Activated CD8-positive, alpha-beta memory T cell treated with anti-CD3 and anti-CD28 coated beads for 1 hour (primary cell): Measurements from ENCODE around the gene PLK1.
"Not testable (repeated sequence)": the region's sequence is repeated elsewhere in the genome, so short reads cannot be mapped to it uniquely, and the experiment has no call there.

Experiments used
- DNase-seq, 2 donors: peaks; one replicate each; pipeline ENCODE4 v3.0.0-alpha.2; 2020; ENCODE audit warnings: low read depth in 1 of 2; ENCODE audit errors: extremely low read depth in 1 of 2

Gene PLK1

DNA sequence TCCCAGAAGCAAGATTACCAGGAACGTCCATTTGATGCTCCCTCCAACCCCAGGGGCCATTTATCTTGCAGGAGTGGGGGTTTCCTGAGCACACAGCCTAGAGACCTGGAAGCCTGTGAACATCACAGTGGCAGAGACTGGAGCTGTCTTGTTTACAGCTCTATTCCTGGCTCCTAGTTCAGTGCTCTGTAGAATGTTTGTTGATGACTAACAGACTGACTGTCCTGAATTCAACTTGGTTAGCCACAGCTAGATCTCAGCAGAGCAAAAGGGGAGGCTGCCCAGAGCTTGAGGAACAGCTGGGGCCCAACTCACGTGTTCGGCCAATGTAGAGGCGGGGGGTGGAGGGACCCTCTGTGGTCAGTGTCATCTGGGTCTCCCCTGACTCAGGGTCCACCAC is 27.8 kb downstream of the PLK1 start:
- no peak for DNase-seq

DNA sequence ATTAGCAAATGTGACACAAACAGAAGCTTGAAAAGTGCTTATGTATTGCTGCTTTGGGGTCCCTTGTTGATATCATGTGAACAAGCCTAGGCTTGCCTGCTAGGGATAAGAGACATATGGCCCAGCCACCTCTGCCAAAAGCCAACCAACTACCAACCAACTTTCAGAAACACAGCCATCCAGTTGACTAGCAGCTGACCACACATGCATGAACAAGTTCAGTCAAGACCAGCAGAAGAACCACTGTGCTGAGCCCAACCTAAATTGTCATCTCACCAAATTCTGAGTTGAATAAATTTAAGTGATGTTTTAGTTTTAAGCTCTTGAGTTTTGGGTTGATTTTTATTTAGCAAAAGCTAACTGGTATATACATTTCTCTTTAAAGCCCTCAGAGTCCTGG is 30.8 kb downstream of the PLK1 start:
- no peak for DNase-seq

DNA sequence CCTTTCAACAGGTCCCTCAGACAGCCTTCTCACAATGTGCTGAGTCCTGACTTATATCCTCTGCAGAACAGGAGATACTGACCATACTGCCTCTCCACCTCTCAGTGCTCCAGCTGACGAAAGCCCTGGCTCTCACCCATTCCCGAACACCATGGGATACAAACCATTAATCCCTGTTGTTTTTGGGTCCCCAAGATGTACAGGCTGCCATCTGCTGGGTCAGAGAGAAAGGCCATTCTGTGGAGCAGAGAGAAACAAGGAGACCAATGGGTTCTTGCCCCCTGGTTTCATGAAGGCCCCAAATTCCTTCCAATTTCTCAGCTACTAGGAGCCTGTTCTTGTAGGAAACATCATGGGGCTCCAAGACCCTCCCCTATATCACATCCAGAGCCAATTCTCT is 31.3 kb downstream of the PLK1 start:
- DNase-seq, result no peak

DNA sequence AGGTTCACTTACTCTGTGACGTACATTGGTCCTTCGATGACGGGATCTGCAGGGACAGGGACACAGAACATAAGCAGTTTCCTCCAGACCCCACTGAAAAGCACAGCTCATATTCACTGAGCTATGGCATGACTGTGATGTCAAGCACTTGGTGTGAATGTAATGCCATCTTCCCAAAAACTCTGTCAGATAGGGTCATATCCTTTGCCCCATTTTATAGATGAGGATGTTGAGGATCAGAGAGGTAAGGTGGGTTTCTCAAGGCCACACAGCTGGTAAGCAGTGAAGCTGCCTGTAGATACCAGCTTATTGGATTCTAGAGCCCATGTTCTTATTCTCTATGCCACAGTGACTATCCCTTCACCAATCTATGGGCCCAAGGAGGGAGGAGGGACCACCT is 31.8 kb downstream of the PLK1 start:
- no peak for DNase-seq

DNA sequence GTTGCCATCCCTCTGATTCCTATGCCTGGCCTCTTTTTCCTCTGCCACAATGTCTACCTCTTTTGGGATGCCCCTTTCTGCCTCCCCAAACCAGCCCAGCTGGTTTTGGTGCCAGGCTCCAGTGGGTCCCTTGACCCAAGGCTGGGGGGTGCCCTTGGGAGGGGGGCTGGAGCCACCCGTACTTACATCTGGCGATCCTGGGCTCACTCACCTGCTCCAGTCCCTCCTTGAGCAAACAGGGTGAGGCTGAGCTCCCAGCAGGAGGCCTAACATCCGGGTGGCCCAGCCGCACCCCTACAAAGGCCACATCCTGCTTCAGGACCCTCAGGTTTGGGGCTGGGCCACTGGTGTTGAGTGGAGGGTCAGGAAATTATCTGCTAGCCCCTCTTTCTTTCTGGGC is 33.1 kb downstream of the PLK1 start:
- DNase-seq, result no peak

DNA sequence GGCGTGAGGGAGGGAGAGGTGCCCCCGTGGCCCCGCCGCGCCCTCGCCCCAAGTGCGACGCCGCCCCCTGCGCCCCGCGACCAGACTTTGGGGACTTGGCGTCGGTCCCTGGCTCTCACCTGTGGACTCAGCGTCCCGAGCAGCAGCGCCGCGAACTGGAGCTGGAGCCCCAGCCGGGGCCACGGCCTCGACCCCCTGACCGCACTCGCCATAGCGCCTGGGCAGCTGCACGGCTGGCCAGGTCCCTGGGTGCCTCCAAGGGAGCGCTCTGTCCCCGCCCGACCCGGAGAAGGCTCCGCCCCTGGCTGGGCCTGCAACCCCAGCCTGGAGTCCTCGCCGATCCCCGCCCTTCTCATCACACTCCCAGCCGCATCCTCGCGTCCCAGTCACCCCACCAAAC is 34.3 kb downstream of the PLK1 start, which contains the start of gene ERN2:
ERN2 (minus strand) TSS at position 247 of the 400 bp plus-strand sequence; CDS start at position 212, 35 bp downstream.
- no peak for DNase-seq

DNA sequence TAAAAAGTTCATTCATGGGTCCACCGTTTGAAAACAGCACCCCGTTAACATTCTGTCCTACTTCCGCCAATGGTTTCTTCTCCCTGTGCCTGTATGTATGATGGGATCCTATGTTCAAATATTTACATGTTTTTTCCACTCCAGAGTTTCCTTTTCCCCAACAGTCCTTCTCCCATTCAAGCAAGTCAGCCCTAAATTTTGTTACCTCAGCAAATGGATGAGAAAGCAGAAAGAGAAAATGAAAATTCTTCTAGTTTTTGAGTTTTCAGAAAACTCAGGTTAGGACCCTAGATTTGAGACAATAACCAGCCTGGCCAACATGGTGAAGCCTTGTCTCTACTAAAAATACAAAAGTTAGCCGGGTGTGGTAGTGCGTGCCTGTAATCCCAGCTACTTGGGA is 37.8 kb downstream of the PLK1 start:
- no peak for DNase-seq

DNA sequence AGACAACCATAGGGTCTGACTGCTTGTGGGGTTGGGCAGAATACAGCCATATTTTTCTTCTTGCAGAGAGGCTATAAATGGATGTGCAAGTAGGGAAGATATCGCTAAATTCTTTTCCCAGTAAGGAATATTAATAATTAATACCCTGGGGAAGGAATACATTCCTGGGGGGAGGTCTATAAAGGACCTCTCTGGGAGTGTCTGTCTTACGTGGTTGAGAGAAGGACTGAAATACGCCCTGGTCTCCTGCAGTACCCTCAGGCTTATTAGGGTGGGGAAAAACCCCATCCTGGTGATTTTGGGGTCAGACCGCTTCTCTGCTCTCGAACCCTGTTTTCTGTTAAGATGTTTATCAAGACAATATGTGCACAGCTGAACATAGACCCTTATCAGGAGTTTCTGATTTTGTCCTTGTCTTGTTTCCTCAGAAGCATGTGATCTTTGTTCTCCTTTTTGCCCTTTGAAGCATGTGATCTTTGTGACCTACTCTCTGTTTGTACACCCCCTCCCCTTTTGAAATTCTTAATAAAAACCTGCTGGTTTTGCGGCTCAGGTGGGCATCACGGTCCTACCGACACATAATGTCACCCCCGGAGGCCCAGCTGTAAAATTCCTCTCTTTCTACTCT is 44.0 kb downstream of the PLK1 start:
- DNase-seq, result not testable (repeated sequence)

DNA sequence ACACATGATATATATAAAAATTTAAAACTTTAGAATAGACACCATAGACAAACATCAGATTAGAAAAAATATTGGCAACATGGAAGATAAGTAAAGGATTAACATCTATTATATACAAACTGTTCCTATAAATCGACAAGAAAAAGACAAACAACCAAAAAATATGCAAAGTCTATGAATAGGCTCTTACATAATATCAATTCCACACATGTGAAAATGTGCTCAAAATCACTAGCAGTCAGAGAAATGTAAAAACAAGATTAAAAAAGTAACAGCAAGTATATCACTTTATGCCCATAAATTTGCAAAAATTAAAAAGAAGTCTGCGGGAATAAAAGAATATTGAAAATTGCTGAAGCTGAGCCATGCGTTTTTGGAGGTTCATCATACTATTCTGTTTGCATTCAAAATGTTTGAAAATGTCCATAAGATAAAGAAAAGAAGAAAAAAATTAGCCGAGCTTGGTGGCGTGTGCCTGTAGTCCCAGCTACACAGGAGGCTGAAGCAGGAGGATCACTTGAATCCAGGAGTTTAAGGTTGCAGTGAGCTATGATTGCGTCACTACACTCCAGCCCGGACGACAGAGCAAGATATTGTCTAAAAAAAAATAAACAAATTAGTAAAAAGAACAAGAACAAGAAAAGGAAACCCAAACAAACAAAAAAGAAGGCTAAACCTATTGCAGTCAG is 45.6 kb downstream of the PLK1 start:
- DNase-seq, result no peak

DNA sequence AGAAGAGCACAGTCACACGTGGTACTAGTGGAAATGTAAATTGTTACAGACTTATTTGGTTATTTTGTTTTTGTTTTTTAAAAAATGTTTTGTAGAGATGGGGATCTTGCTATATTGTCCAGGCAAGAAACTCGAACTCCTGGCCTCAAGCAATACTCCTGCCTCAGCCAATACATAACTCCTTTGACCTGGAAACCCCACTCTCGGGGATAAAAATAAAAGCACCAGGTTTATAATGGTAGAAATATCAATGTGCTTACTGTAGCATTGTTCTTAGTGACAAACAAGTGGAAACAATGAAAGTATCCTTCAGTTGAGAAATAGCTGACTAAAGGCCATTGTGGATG is 46.1 kb downstream of the PLK1 start:
- DNase-seq, result no peak

DNA sequence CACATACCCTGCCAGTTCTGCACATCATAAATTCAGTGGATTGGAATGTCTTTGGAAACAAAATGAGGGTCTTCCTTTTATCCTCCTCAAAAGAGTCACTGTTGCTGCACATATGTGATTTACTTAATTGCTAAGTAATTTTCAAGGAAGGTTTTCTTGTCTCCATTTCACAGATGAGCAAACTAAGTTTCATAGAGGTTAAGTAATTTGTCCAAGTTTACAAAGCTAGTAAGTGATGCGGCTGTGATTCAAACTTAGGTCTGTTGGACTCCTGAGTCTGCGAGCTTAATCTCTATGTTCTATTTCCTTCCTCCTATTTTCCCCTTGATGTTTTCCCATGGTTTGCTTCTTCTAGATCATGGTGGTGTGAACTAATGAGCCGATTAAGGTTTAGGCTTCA is 48.0 kb downstream of the PLK1 start:
- no peak for DNase-seq

DNA sequence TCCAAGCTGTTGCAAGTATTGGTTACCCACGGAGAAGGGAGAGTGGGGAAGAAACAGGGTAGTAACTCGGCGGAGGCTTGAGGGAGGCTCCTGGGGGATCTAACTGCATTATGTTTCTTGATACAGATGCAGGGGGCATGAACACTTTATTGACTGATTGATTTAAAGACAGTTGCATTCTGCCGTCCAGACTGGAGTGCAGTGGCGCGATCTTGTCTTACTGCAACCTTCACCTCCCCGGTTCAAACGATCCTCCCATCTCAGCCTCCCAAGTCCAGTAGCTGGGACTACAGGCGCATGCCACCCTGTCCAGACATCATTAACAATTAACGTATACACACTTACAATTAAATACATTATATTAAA is 49.4 kb downstream of the PLK1 start:
- DNase-seq, result no peak

DNA sequence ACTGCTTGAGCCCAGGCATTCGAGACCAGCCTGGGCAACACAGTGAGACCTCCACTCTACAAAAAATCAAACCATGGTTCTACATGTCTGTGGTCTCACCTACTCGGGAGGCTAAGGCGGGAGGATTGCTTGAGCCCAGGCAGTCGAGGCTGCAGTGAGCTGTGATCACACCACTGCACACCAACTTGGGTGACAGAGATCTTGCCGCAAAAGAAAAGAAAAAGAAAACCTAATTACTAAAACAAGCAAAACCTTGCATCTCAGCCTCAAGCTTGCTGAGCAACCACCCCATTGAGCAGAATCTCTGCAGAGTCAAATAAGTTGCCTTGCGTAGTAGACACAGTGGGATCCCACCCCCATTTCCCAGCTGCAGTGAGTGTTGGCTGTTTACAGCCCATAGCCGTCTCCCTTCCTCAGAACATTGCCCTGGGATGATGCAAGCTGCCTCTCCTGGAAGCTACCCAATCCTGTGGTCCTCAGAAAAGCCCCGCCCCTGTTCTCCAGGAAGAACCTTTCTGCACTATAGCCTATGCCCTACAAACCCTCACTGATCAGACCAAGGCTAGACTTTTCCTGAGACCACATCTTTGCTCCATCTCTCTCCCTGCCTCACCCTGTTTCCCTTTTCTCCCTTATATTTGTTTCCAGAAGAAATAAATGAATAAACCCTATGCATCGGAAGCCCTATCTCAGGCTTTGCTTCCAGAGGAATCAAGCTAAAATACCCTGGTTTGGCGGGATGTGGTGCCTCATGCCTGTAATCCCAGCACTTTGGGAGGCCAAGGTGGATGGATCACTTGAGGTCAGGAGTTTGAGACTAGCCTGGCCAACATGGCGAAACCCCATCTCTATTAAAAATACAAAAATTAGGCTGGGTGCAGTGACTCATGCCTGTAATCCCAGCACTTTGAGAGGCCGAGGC is 51.1 kb downstream of the PLK1 start:
- DNase-seq, result no peak

DNA sequence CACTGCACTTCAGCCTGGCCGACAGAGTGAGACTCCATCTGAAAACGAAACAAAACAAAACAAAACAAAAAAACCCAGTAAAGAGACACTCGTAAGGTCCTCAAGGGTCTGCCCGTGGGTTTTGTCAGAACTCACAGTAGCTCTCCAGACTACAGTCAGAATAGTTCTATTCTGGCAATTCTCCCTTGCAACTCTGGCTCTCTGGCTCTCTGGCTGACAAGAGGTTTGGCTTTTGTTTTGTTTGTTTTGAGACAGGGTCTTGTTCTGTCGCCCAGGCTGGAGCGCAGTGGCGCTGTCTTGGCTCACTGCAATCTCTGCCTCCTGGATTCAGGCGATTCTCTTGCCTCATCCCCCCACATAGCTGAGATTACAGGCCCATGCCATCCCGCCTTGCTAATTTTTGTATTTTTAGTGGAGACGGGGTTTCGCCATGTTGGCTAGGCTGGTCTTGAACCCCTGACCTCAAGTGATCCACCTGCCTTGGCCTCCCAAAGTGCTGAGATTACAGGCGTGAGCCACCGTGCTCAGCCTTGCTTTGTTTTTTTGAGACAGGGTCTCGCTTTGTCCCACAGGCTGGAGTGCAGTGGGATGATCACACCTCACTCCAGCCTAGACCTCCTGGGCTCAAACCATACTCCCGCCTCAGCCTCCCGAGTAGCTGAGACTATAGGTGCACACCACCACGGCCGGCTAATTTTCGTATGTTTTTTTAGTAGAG is 55.6 kb downstream of the PLK1 start:
- no peak for DNase-seq

DNA sequence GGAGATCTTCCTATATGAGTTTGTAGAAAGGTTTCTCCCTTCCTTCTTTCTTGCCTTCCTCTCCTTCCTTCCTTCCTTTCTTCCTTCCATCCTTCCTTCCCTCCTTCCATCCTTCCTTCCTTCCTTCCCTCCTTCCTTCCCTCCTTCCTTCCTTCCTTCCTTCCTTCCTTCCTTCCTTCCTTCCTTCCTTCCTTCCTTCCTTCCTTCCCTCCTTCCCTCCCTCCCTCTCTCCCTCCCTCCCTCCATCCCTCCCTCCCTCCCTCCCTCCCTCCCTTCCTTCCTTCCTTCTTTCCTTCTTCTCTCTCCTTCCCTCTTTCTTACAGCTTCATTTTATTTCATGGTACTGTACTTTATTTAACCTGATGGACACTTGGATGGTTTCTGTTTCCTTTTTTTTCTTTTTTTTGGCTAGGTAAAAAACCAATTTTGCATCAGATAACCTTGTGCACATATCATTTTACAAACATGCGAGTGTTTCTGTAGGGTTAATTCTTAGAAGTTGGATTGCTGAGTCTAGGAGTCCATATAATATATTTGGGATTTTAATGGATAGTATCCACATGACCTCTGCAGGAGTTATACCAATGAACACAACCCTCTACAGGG is 58.8 kb downstream of the PLK1 start:
- not testable (repeated sequence) for DNase-seq

DNA sequence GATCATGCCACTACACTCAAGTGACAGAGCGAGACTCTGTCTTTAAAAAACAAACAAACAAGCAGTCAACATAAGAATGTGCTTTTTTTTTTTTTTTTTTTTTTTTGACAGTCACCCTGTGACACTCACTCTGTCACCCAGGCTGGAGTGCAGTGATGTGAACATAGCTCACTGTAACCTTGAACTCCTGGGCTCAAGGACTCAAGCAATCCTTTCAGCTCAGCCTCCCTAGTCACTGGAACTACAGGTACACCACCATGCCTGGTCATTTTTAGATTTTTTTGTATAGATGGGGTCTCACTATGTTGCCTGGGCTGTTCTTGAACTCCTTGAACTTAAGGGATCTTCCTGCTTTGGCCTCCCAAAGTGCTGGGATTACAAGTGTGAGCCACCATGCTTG is 60.8 kb downstream of the PLK1 start:
- DNase-seq, result no peak
